GM19468 (cell line): Measurements from ENCODE around the gene UNC5A.

Experiments used
- ATAC-seq: cut with Tn5 transposase; IDR thresholded peaks from one replicate; pipeline ENCODE4 v1.9.1; 2021; ENCODE audit warnings: mild to moderate bottlenecking, moderate library complexity, moderate number of reproducible peaks; ENCODE audit not compliant: unreplicated experiment; ENCODE audit errors: extremely low read depth

Gene UNC5A

GRCh38 chr5:176837707-176838115 is 27.4 kb downstream of the UNC5A start:
- ATAC-seq: no peak

GRCh38 chr5:176843673-176844072 is 33.3 kb downstream of the UNC5A start:
- ATAC-seq: no peak

- no peak for ATAC-seq
Observed at GRCh38 chr5:176844281-176844680, 33.9 kb downstream of the UNC5A start.

- no peak for ATAC-seq
Observed at GRCh38 chr5:176844706-176845391, 34.5 kb downstream of the UNC5A start.

GRCh38 chr5:176845392-176845713 is 35.0 kb downstream of the UNC5A start:
- ATAC-seq: no peak

- no peak for ATAC-seq
Observed at GRCh38 chr5:176846335-176847140, 36.2 kb downstream of the UNC5A start.

GRCh38 chr5:176847148-176847547 is 36.8 kb downstream of the UNC5A start:
- ATAC-seq: no peak

GRCh38 chr5:176847726-176848290 is 37.4 kb downstream of the UNC5A start:
- no peak for ATAC-seq

- ATAC-seq: no peak
Observed at GRCh38 chr5:176848651-176849050, 38.3 kb downstream of the UNC5A start.

- no peak for ATAC-seq
Observed at GRCh38 chr5:176849611-176850227, 39.4 kb downstream of the UNC5A start.

GRCh38 chr5:176850371-176851245 is 40.2 kb downstream of the UNC5A start:
- ATAC-seq: no peak

GRCh38 chr5:176851380-176851779 is 41.0 kb downstream of the UNC5A start:
- ATAC-seq: no peak

- no peak for ATAC-seq
Observed at GRCh38 chr5:176851871-176852658, 41.7 kb downstream of the UNC5A start.

- ATAC-seq: no peak
Observed at GRCh38 chr5:176853151-176853778, 42.9 kb downstream of the UNC5A start.

- ATAC-seq: no peak
Observed at GRCh38 chr5:176854164-176854563, 43.8 kb downstream of the UNC5A start.

GRCh38 chr5:176855598-176855997 is 45.2 kb downstream of the UNC5A start:
- ATAC-seq: no peak

- no peak for ATAC-seq
Observed at GRCh38 chr5:176856746-176857145, 46.4 kb downstream of the UNC5A start.

GRCh38 chr5:176857216-176857893 is 47.0 kb downstream of the UNC5A start:
- no peak for ATAC-seq
